ENCODE measurements around the gene LIPG.

The LIPG gene

GRCh38 chr18:49628119-49628518 is 66.3 kb downstream of the LIPG start:
- Histone ChIP-seq H3K36me3 (replicated peaks in 1 of 2; ENCODE audit: control insufficient read depth in 2 of 2, insufficient read depth in 2 of 2, low read length in 2 of 2) (no peaks in the 10 kb centered on the region), H3K4me1 (ENCODE audit: control insufficient read depth in 2 of 2, insufficient read depth in 1 of 2, low read depth in 1 of 2, low read length in 2 of 2) (peaks cover 10 to 24% of the 10 kb centered on the region in 2 donors), H3K9me3 (replicated peaks in 1 of 2; ENCODE audit: control insufficient read depth in 2 of 2, insufficient read depth in 1 of 2, low read depth in 1 of 2, low read length in 2 of 2) (no peaks in the 10 kb centered on the region), H2AK5ac (ENCODE audit: low read depth, low read length) (no peak overlapping the region), H4K91ac (ENCODE audit: low read depth, low read length, poor library complexity) (no peak overlapping the region), H3K4me3 (ENCODE audit: low read length in 2 of 2) (no peak overlapping the region), H3K4me2 (ENCODE audit: insufficient read depth, low read length, poor library complexity, severe bottlenecking) (no peak overlapping the region), H3K27me3 (ENCODE audit: control insufficient read depth in 3 of 3, insufficient read depth in 3 of 3, low read depth in 1 of 3, low read length in 3 of 3) (no peaks in the 10 kb centered on the region), H3K18ac (ENCODE audit: low read length) (no peak overlapping the region), H3K14ac (ENCODE audit: low read length) (no peak overlapping the region), H2BK12ac (ENCODE audit: low read length) (no peak overlapping the region), H2BK15ac (ENCODE audit: low read length) (no peak overlapping the region), H2AFZ (ENCODE audit: low read length) (no peak overlapping the region), H3K9ac (ENCODE audit: low read depth, low read length, poor library complexity) (no peak overlapping the region), H2BK120ac (ENCODE audit: low read depth, low read length) (no peak overlapping the region), H3K79me1 (ENCODE audit: low read depth, low read length) (no peaks in the 10 kb centered on the region), H3K4ac (ENCODE audit: low read length) (no peak overlapping the region), H3K23ac (ENCODE audit: low read depth, low read length, poor library complexity) (no peak overlapping the region), H3K27ac (replicated peaks; ENCODE audit: low read length) (no peak overlapping the region), H2BK5ac (ENCODE audit: low read length) (no peak overlapping the region), H4K8ac (ENCODE audit: low read depth, low read length) (no peak overlapping the region)
- no CpG with 5 or more reads among the region's 3 CpGs for WGBS, 2 donors (ENCODE audit: extremely low coverage in 2 of 2, insufficient read length in 2 of 2, insufficient replicate concordance in 1 of 2)
- no peak for DNase-seq (ENCODE audit: low spot score)

- H3K4ac ChIP-seq (ENCODE audit: low read length), result no peak overlapping the region
- no peaks in the 10 kb centered on the region for H3K36me3 ChIP-seq (replicated peaks in 1 of 2; ENCODE audit: control insufficient read depth in 2 of 2, insufficient read depth in 2 of 2, low read length in 2 of 2)
- no peaks in the 10 kb centered on the region for H3K9me3 ChIP-seq (replicated peaks in 1 of 2; ENCODE audit: control insufficient read depth in 2 of 2, insufficient read depth in 1 of 2, low read depth in 1 of 2, low read length in 2 of 2)
- DNase-seq (ENCODE audit: low spot score), result no peak
- peak overlapping the region; percentile 75 for H2AFZ ChIP-seq (ENCODE audit: low read length)
- H2BK15ac ChIP-seq (ENCODE audit: low read length), result no peak overlapping the region
- no peak overlapping the region for H4K91ac ChIP-seq (ENCODE audit: low read depth, low read length, poor library complexity)
- H3K14ac ChIP-seq (ENCODE audit: low read length), result no peak overlapping the region
- no CpG with 5 or more reads among the region's 16 CpGs for WGBS, 2 donors (ENCODE audit: extremely low coverage in 2 of 2, insufficient read length in 2 of 2, insufficient replicate concordance in 1 of 2)
- no peak overlapping the region for H2BK5ac ChIP-seq (ENCODE audit: low read length)
- peak overlapping the region; percentile 31 for H3K18ac ChIP-seq (ENCODE audit: low read length)
- no peak overlapping the region for H4K8ac ChIP-seq (ENCODE audit: low read depth, low read length)
- H2BK12ac ChIP-seq (ENCODE audit: low read length), result no peak overlapping the region
- H3K9ac ChIP-seq (ENCODE audit: low read depth, low read length, poor library complexity), result no peak overlapping the region
- H3K4me2 ChIP-seq (ENCODE audit: insufficient read depth, low read length, poor library complexity, severe bottlenecking), result no peak overlapping the region
- no peaks in the 10 kb centered on the region for H3K27me3 ChIP-seq (ENCODE audit: control insufficient read depth in 3 of 3, insufficient read depth in 3 of 3, low read depth in 1 of 3, low read length in 3 of 3)
- H3K4me1 ChIP-seq (ENCODE audit: control insufficient read depth in 2 of 2, insufficient read depth in 1 of 2, low read depth in 1 of 2, low read length in 2 of 2), result peaks cover 10 to 24% of the 10 kb centered on the region in 2 donors
- no peak overlapping the region for H3K27ac ChIP-seq (replicated peaks; ENCODE audit: low read length)
- H2AK5ac ChIP-seq (ENCODE audit: low read depth, low read length), result peak overlapping the region; percentile 89
- no peaks in the 10 kb centered on the region for H3K79me1 ChIP-seq (ENCODE audit: low read depth, low read length)
- peak overlapping the region; percentile 17 for H3K23ac ChIP-seq (ENCODE audit: low read depth, low read length, poor library complexity)
- H3K4me3 ChIP-seq (ENCODE audit: low read length in 2 of 2), result no peak overlapping the region
- H2BK120ac ChIP-seq (ENCODE audit: low read depth, low read length), result no peak overlapping the region
These were observed 67.3 kb downstream of the LIPG start for GRCh38 chr18:49628881-49629795.

GRCh38 chr18:49630246-49630699 is 68.4 kb downstream of the LIPG start:
- Histone ChIP-seq H2BK12ac (ENCODE audit: low read length) (no peak overlapping the region), H3K4me2 (ENCODE audit: insufficient read depth, low read length, poor library complexity, severe bottlenecking) (no peak overlapping the region), H4K91ac (ENCODE audit: low read depth, low read length, poor library complexity) (no peak overlapping the region), H4K8ac (ENCODE audit: low read depth, low read length) (no peak overlapping the region), H2BK15ac (ENCODE audit: low read length) (no peak overlapping the region), H3K79me1 (ENCODE audit: low read depth, low read length) (no peaks in the 10 kb centered on the region), H3K4me1 (ENCODE audit: control insufficient read depth in 2 of 2, insufficient read depth in 1 of 2, low read depth in 1 of 2, low read length in 2 of 2) (peaks cover 5 to 23% of the 10 kb centered on the region in 2 donors), H3K23ac (ENCODE audit: low read depth, low read length, poor library complexity) (peak overlapping the region; percentile 6), H2BK5ac (ENCODE audit: low read length) (no peak overlapping the region), H3K9ac (ENCODE audit: low read depth, low read length, poor library complexity) (no peak overlapping the region), H3K4ac (ENCODE audit: low read length) (no peak overlapping the region), H3K9me3 (replicated peaks in 1 of 2; ENCODE audit: control insufficient read depth in 2 of 2, insufficient read depth in 1 of 2, low read depth in 1 of 2, low read length in 2 of 2) (no peaks in the 10 kb centered on the region), H2AFZ (ENCODE audit: low read length) (no peak overlapping the region), H3K4me3 (ENCODE audit: low read length in 2 of 2) (no peak overlapping the region), H3K14ac (ENCODE audit: low read length) (no peak overlapping the region), H3K27me3 (ENCODE audit: control insufficient read depth in 3 of 3, insufficient read depth in 3 of 3, low read depth in 1 of 3, low read length in 3 of 3) (no peaks in the 10 kb centered on the region), H2AK5ac (ENCODE audit: low read depth, low read length) (no peak overlapping the region), H3K27ac (replicated peaks; ENCODE audit: low read length) (no peak overlapping the region), H3K18ac (ENCODE audit: low read length) (no peak overlapping the region), H3K36me3 (replicated peaks in 1 of 2; ENCODE audit: control insufficient read depth in 2 of 2, insufficient read depth in 2 of 2, low read length in 2 of 2) (no peaks in the 10 kb centered on the region), H2BK120ac (ENCODE audit: low read depth, low read length) (no peak overlapping the region)
- no peak for DNase-seq (ENCODE audit: low spot score)

DNA sequence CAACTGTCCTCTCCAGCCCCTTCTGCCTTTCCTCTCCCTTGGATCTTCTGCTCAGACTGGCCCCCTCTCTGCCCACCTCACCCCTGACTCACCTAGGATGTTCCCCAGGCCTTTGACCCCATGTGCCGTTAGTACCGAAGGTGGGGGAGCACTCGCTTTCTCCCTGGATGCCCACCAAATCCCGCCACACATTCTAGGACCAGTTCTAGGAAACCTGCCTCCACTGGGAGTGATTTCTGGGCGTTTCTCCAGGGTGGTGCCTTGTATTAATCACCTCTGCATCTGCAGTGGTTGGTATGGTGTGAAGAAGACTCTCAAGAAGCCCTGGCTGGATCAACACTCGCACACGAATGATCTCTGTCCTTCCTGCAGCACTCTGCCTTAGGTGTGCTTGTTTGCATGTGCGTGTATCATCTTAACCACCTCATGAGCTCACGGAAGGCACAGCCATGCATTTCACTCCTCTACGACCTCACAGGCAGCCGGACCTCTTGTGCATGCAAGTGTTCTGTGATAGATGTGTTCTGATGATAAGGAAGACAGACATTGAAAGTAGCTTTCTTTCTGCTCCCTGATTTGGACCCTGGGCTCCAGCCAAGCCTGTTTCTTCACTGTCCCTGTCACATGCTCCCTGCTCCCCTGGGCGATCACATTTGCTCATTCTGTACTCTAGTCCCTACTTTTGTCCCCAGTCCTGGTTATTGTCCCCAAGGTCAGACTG is 69.4 kb downstream of the LIPG start:
- H3K27me3 ChIP-seq (ENCODE audit: control insufficient read depth in 3 of 3, insufficient read depth in 3 of 3, low read depth in 1 of 3, low read length in 3 of 3), result no peaks in the 10 kb centered on the region
- no peak for DNase-seq (ENCODE audit: low spot score)
- no peaks in the 10 kb centered on the region for H3K36me3 ChIP-seq (replicated peaks in 1 of 2; ENCODE audit: control insufficient read depth in 2 of 2, insufficient read depth in 2 of 2, low read length in 2 of 2)
- no peak overlapping the region for H3K4me3 ChIP-seq (ENCODE audit: low read length in 2 of 2)
- H3K4me2 ChIP-seq (ENCODE audit: insufficient read depth, low read length, poor library complexity, severe bottlenecking), result no peak overlapping the region
- H3K18ac ChIP-seq (ENCODE audit: low read length), result no peak overlapping the region
- H2AFZ ChIP-seq (ENCODE audit: low read length), result no peak overlapping the region
- no peak overlapping the region for H2BK120ac ChIP-seq (ENCODE audit: low read depth, low read length)
- no CpG with 5 or more reads among the region's 12 CpGs for WGBS, 2 donors (ENCODE audit: extremely low coverage in 2 of 2, insufficient read length in 2 of 2, insufficient replicate concordance in 1 of 2)
- H2BK5ac ChIP-seq (ENCODE audit: low read length), result no peak overlapping the region
- no peak overlapping the region for H4K91ac ChIP-seq (ENCODE audit: low read depth, low read length, poor library complexity)
- no peak overlapping the region for H2AK5ac ChIP-seq (ENCODE audit: low read depth, low read length)
- no peak overlapping the region for H4K8ac ChIP-seq (ENCODE audit: low read depth, low read length)
- no peak overlapping the region for H3K23ac ChIP-seq (ENCODE audit: low read depth, low read length, poor library complexity)
- no peak overlapping the region for H3K4ac ChIP-seq (ENCODE audit: low read length)
- H2BK12ac ChIP-seq (ENCODE audit: low read length), result no peak overlapping the region
- no peak overlapping the region for H2BK15ac ChIP-seq (ENCODE audit: low read length)
- peaks cover 3 to 23% of the 10 kb centered on the region in 2 donors for H3K4me1 ChIP-seq (ENCODE audit: control insufficient read depth in 2 of 2, insufficient read depth in 1 of 2, low read depth in 1 of 2, low read length in 2 of 2)
- no peaks in the 10 kb centered on the region for H3K9me3 ChIP-seq (replicated peaks in 1 of 2; ENCODE audit: control insufficient read depth in 2 of 2, insufficient read depth in 1 of 2, low read depth in 1 of 2, low read length in 2 of 2)
- no peak overlapping the region for H3K9ac ChIP-seq (ENCODE audit: low read depth, low read length, poor library complexity)
- H3K79me1 ChIP-seq (ENCODE audit: low read depth, low read length), result no peaks in the 10 kb centered on the region
- H3K27ac ChIP-seq (replicated peaks; ENCODE audit: low read length), result no peak overlapping the region
- H3K14ac ChIP-seq (ENCODE audit: low read length), result no peak overlapping the region

Data from neuronal stem cell (in vitro differentiated cells).